ENCODE measurements around the gene AKAP8L.

DNA sequence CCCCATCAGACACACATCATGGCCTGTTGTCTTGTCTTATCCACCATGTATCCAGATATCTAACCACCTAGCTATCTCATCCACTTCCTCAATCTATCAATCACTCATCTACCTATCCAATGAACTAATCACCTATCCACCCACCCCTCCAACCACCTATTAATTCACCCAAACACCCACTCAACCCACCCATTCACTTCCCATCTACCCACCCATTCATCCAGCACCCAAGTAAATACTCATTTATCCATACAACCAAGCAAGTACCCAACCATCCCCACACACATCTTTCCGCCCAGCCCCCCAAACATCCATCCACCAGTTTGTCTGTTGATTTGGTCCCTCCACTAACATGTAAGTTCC lies 31.7 kb upstream of the AKAP8L start:
- TF ChIP-seq MYC (IDR thresholded peaks at IDR 0.05; ENCODE audit: insufficient read depth, insufficient read length, insufficient replicate concordance, low read length, severe bottlenecking): no peak
- TF ChIP-seq, protein P1, sequence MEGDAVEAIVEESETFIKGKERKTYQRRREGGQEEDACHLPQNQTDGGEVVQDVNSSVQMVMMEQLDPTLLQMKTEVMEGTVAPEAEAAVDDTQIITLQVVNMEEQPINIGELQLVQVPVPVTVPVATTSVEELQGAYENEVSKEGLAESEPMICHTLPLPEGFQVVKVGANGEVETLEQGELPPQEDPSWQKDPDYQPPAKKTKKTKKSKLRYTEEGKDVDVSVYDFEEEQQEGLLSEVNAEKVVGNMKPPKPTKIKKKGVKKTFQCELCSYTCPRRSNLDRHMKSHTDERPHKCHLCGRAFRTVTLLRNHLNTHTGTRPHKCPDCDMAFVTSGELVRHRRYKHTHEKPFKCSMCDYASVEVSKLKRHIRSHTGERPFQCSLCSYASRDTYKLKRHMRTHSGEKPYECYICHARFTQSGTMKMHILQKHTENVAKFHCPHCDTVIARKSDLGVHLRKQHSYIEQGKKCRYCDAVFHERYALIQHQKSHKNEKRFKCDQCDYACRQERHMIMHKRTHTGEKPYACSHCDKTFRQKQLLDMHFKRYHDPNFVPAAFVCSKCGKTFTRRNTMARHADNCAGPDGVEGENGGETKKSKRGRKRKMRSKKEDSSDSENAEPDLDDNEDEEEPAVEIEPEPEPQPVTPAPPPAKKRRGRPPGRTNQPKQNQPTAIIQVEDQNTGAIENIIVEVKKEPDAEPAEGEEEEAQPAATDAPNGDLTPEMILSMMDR (IDR thresholded peaks at IDR 0.05 in 2 of 3, conservative IDR thresholded peaks at IDR 0.05 in 1 of 3; ENCODE audit: control insufficient read depth in 2 of 3, extremely low read depth in 1 of 3, insufficient read depth in 1 of 3, low read depth in 3 of 3, low read length in 3 of 3): no peak
- no peak for TF ChIP-seq YY1 (IDR thresholded peaks at IDR 0.05; ENCODE audit: low read depth, low read length)
- no peak for TF ChIP-seq ZNF217 (IDR thresholded peaks at IDR 0.05)
- no peak for TF ChIP-seq CREM (IDR thresholded peaks at IDR 0.05; ENCODE audit: low read depth)
- TF ChIP-seq CBX5 (IDR thresholded peaks at IDR 0.05; ENCODE audit: low read depth): no peak
- TF ChIP-seq, protein P2, sequence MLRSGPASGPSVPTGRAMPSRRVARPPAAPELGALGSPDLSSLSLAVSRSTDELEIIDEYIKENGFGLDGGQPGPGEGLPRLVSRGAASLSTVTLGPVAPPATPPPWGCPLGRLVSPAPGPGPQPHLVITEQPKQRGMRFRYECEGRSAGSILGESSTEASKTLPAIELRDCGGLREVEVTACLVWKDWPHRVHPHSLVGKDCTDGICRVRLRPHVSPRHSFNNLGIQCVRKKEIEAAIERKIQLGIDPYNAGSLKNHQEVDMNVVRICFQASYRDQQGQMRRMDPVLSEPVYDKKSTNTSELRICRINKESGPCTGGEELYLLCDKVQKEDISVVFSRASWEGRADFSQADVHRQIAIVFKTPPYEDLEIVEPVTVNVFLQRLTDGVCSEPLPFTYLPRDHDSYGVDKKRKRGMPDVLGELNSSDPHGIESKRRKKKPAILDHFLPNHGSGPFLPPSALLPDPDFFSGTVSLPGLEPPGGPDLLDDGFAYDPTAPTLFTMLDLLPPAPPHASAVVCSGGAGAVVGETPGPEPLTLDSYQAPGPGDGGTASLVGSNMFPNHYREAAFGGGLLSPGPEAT (IDR thresholded peaks at IDR 0.05; ENCODE audit: low read depth): no peak
- TF ChIP-seq MTA2 (IDR thresholded peaks at IDR 0.05; ENCODE audit: low read depth): no peak
- no peak for TF ChIP-seq BHLHE40 (IDR thresholded peaks at IDR 0.05; ENCODE audit: borderline replicate concordance in 1 of 2, low read depth in 2 of 2, low read length in 1 of 2)
- no peak for TF ChIP-seq JUND (IDR thresholded peaks at IDR 0.05; ENCODE audit: low read depth, low read length)
- TF ChIP-seq HDAC6 (IDR thresholded peaks at IDR 0.05; ENCODE audit: unreplicated experiment): no peak
- TF ChIP-seq, protein P3, sequence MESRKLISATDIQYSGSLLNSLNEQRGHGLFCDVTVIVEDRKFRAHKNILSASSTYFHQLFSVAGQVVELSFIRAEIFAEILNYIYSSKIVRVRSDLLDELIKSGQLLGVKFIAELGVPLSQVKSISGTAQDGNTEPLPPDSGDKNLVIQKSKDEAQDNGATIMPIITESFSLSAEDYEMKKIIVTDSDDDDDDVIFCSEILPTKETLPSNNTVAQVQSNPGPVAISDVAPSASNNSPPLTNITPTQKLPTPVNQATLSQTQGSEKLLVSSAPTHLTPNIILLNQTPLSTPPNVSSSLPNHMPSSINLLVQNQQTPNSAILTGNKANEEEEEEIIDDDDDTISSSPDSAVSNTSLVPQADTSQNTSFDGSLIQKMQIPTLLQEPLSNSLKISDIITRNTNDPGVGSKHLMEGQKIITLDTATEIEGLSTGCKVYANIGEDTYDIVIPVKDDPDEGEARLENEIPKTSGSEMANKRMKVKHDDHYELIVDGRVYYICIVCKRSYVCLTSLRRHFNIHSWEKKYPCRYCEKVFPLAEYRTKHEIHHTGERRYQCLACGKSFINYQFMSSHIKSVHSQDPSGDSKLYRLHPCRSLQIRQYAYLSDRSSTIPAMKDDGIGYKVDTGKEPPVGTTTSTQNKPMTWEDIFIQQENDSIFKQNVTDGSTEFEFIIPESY (IDR thresholded peaks at IDR 0.05): no peak
- TF ChIP-seq POLR2AphosphoS5 (IDR thresholded peaks at IDR 0.05; ENCODE audit: low read length): no peak
- no peak for TF ChIP-seq SP1 (IDR thresholded peaks at IDR 0.05; ENCODE audit: low read depth, low read length)
